Measurements from ENCODE around the gene ELMO1.

Gene ELMO1

GRCh38 chr7:37033141-37033540 lies 415.5 kb downstream of the ELMO1 start:
- ATAC-seq: no peak
- Mint-ChIP-seq H3K36me3 (peaks cover 69% of the 10 kb centered on the region), H3K27ac (no peak overlapping the region), H3K27me3 (no peaks in the 10 kb centered on the region), H3K4me1 (no peaks in the 10 kb centered on the region), H3K4me3 (no peak overlapping the region), H3K9me3 (peaks cover 1% of the 10 kb centered on the region)

GRCh38 chr7:37032258-37032601 lies 416.4 kb downstream of the ELMO1 start:
- no peak overlapping the region for H3K4me3 Mint-ChIP-seq
- H3K4me1 Mint-ChIP-seq: peaks cover under 1% of the 10 kb centered on the region
- H3K36me3 Mint-ChIP-seq: peaks cover 62% of the 10 kb centered on the region
- ATAC-seq: no peak
- H3K9me3 Mint-ChIP-seq: no peaks in the 10 kb centered on the region
- no peaks in the 10 kb centered on the region for H3K27me3 Mint-ChIP-seq
- no peak overlapping the region for H3K27ac Mint-ChIP-seq

- H3K27ac Mint-ChIP-seq: no peak overlapping the region
- no peak for ATAC-seq
- H3K4me1 Mint-ChIP-seq: peaks cover 6% of the 10 kb centered on the region
- peaks cover 62% of the 10 kb centered on the region for H3K36me3 Mint-ChIP-seq
- H3K9me3 Mint-ChIP-seq: no peaks in the 10 kb centered on the region
- H3K27me3 Mint-ChIP-seq: no peaks in the 10 kb centered on the region
- H3K4me3 Mint-ChIP-seq: no peak overlapping the region
Observed at GRCh38 chr7:37031571-37032257, 416.9 kb downstream of the ELMO1 start.

GRCh38 chr7:37028909-37029440 lies 419.7 kb downstream of the ELMO1 start:
- peaks cover under 1% of the 10 kb centered on the region for H3K9me3 Mint-ChIP-seq
- H3K27me3 Mint-ChIP-seq: no peaks in the 10 kb centered on the region
- no peak overlapping the region for H3K4me3 Mint-ChIP-seq
- H3K4me1 Mint-ChIP-seq: peaks cover 10% of the 10 kb centered on the region
- no peak overlapping the region for H3K27ac Mint-ChIP-seq
- H3K36me3 Mint-ChIP-seq: peaks cover 73% of the 10 kb centered on the region
- ATAC-seq: no peak

- Mint-ChIP-seq H3K27me3 (no peaks in the 10 kb centered on the region), H3K36me3 (peaks cover 70% of the 10 kb centered on the region), H3K4me3 (no peak overlapping the region), H3K27ac (no peak overlapping the region), H3K9me3 (peaks cover 2% of the 10 kb centered on the region), H3K4me1 (peaks cover 10% of the 10 kb centered on the region)
- ATAC-seq: no peak
Observed at GRCh38 chr7:37027557-37028341, 420.9 kb downstream of the ELMO1 start.

GRCh38 chr7:37027104-37027503 lies 421.6 kb downstream of the ELMO1 start:
- Mint-ChIP-seq H3K36me3 (peaks cover 69% of the 10 kb centered on the region), H3K27ac (no peak overlapping the region)

GRCh38 chr7:37018954-37019353 lies 429.7 kb downstream of the ELMO1 start:
- peaks cover 14% of the 10 kb centered on the region for H3K4me1 Mint-ChIP-seq
- peaks cover 1% of the 10 kb centered on the region for H3K9me3 Mint-ChIP-seq
- H3K27me3 Mint-ChIP-seq: no peaks in the 10 kb centered on the region

More at GRCh38 chr7:37027104-37027503, 421.6 kb downstream of the ELMO1 start:
- no peak for ATAC-seq
- H3K4me3 Mint-ChIP-seq: no peak overlapping the region
- H3K27me3 Mint-ChIP-seq: no peaks in the 10 kb centered on the region
- peaks cover 2% of the 10 kb centered on the region for H3K9me3 Mint-ChIP-seq
- peaks cover 10% of the 10 kb centered on the region for H3K4me1 Mint-ChIP-seq

GRCh38 chr7:37016064-37016878 lies 432.4 kb downstream of the ELMO1 start:
- Mint-ChIP-seq H3K27me3 (no peaks in the 10 kb centered on the region), H3K36me3 (peaks cover 54% of the 10 kb centered on the region), H3K9me3 (no peaks in the 10 kb centered on the region), H3K4me1 (peaks cover 14% of the 10 kb centered on the region), H3K4me3 (no peak overlapping the region), H3K27ac (no peak overlapping the region)
- no peak for ATAC-seq

More at GRCh38 chr7:37018954-37019353, 429.7 kb downstream of the ELMO1 start:
- Mint-ChIP-seq H3K4me3 (no peak overlapping the region), H3K36me3 (peaks cover 49% of the 10 kb centered on the region), H3K27ac (no peak overlapping the region)
- ATAC-seq: no peak

- H3K27me3 Mint-ChIP-seq: no peaks in the 10 kb centered on the region
- no peak for ATAC-seq
- H3K9me3 Mint-ChIP-seq: no peaks in the 10 kb centered on the region
- peaks cover 14% of the 10 kb centered on the region for H3K4me1 Mint-ChIP-seq
- peaks cover 54% of the 10 kb centered on the region for H3K36me3 Mint-ChIP-seq
- no peak overlapping the region for H3K27ac Mint-ChIP-seq
- no peak overlapping the region for H3K4me3 Mint-ChIP-seq
Observed at GRCh38 chr7:37015353-37016034, 433.2 kb downstream of the ELMO1 start.

- Mint-ChIP-seq H3K27ac (no peak overlapping the region), H3K4me1 (peaks cover 8% of the 10 kb centered on the region), H3K27me3 (no peaks in the 10 kb centered on the region), H3K36me3 (peaks cover 61% of the 10 kb centered on the region), H3K9me3 (no peaks in the 10 kb centered on the region), H3K4me3 (no peak overlapping the region)
- no peak for ATAC-seq
Observed at GRCh38 chr7:37013771-37014170, 434.9 kb downstream of the ELMO1 start.

- H3K4me3 Mint-ChIP-seq: no peak overlapping the region
- ATAC-seq: no peak
Observed at GRCh38 chr7:37011151-37011890, 437.3 kb downstream of the ELMO1 start.

GRCh38 chr7:37009125-37009675 lies 439.5 kb downstream of the ELMO1 start:
- no peak overlapping the region for H3K27ac Mint-ChIP-seq
- no peaks in the 10 kb centered on the region for H3K9me3 Mint-ChIP-seq
- H3K4me3 Mint-ChIP-seq: no peak overlapping the region
- peaks cover 82% of the 10 kb centered on the region for H3K36me3 Mint-ChIP-seq
- H3K4me1 Mint-ChIP-seq: no peaks in the 10 kb centered on the region
- ATAC-seq: no peak
- H3K27me3 Mint-ChIP-seq: no peaks in the 10 kb centered on the region

More at GRCh38 chr7:37011151-37011890, 437.3 kb downstream of the ELMO1 start:
- Mint-ChIP-seq H3K9me3 (no peaks in the 10 kb centered on the region), H3K27ac (no peak overlapping the region), H3K36me3 (peaks cover 71% of the 10 kb centered on the region), H3K27me3 (no peaks in the 10 kb centered on the region), H3K4me1 (peaks cover 2% of the 10 kb centered on the region)

- Mint-ChIP-seq H3K27me3 (no peaks in the 10 kb centered on the region), H3K27ac (no peak overlapping the region), H3K36me3 (peaks cover 86% of the 10 kb centered on the region), H3K4me3 (no peak overlapping the region), H3K9me3 (no peaks in the 10 kb centered on the region), H3K4me1 (no peaks in the 10 kb centered on the region)
- no peak for ATAC-seq
Observed at GRCh38 chr7:37007691-37008090, 441.0 kb downstream of the ELMO1 start.

- Mint-ChIP-seq H3K27me3 (no peaks in the 10 kb centered on the region), H3K27ac (no peak overlapping the region), H3K36me3 (peaks cover 86% of the 10 kb centered on the region), H3K9me3 (no peaks in the 10 kb centered on the region), H3K4me3 (no peak overlapping the region), H3K4me1 (no peaks in the 10 kb centered on the region)
- ATAC-seq: no peak
Observed at GRCh38 chr7:37007268-37007667, 441.4 kb downstream of the ELMO1 start.

Measured in stimulated activated memory B cell treated with anti-CD40 and anti-IgM and Interleukin-4, amounts not matched to agents 10 μg/mL and 1 μg/mL and 100 μg/mL, for 72 hours (primary cell).